ENCODE results near the gene CRYGN. TPM values are rescaled to one million over a fixed set of nuclear protein-coding genes. Genes with fewer than 3 reads are reported as not detected.

CRYGN gene
- polyA plus RNA-seq, 3 donors = not detected

GRCh38 chr7:151431281-151431767 lies 8.6 kb downstream of the CRYGN start:
- 96% methylated on average over 11 of the region's 13 CpGs for WGBS (ENCODE audit: insufficient coverage)
- Mint-ChIP-seq H3K4me1 (peaks cover 21% of the 10 kb centered on the region), H3K9me3 (peaks cover 0 to 4% (median 0%) of the 10 kb centered on the region in 7 donors), H3K36me3 (no peaks in the 10 kb centered on the region), H3K27me3 (ENCODE audit: low read depth in 3 of 3) (peaks cover 0 to 9% (median 4%) of the 10 kb centered on the region in 3 donors), H3K27ac (peak overlapping the region in 1 of 7 donors; percentile 69), H3K4me3 (no peak overlapping the region)
- Histone ChIP-seq H4K20me1 (ENCODE audit: insufficient read depth, low read length) (no peaks in the 10 kb centered on the region), H3K27ac (ENCODE audit: low read depth in 1 of 2, low read length in 2 of 2) (no peak overlapping the region), H3K36me3 (replicated peaks in 1 of 2; ENCODE audit: control insufficient read depth in 1 of 2, insufficient read depth in 2 of 2, low read length in 2 of 2) (no peaks in the 10 kb centered on the region), H3K27me3 (ENCODE audit: control insufficient read depth in 2 of 2, insufficient read depth in 2 of 2, low read length in 2 of 2) (no peaks in the 10 kb centered on the region), H3K79me2 (ENCODE audit: insufficient read depth, low read length) (no peaks in the 10 kb centered on the region), H3K4me3 (replicated peaks in 1 of 3; ENCODE audit: low read depth in 2 of 3, low read length in 3 of 3) (no peak overlapping the region), H3K9ac (ENCODE audit: insufficient read depth, low read length, poor library complexity, severe bottlenecking) (no peak overlapping the region), H3K9me3 (replicated peaks in 1 of 2; ENCODE audit: control insufficient read depth in 1 of 2, insufficient read depth in 1 of 2, low read length in 2 of 2) (no peaks in the 10 kb centered on the region), H3K4me1 (ENCODE audit: control insufficient read depth in 1 of 2, insufficient read depth in 2 of 2, low read length in 2 of 2) (no peaks in the 10 kb centered on the region), H2AFZ (ENCODE audit: insufficient read depth, low read depth, low read length, poor library complexity, severe bottlenecking) (no peak overlapping the region), H3K4me2 (replicated peaks; ENCODE audit: extremely low read depth, low read length, poor library complexity, severe bottlenecking) (no peak overlapping the region)
- DNase-seq = no peak
- TF ChIP-seq, protein P1, sequence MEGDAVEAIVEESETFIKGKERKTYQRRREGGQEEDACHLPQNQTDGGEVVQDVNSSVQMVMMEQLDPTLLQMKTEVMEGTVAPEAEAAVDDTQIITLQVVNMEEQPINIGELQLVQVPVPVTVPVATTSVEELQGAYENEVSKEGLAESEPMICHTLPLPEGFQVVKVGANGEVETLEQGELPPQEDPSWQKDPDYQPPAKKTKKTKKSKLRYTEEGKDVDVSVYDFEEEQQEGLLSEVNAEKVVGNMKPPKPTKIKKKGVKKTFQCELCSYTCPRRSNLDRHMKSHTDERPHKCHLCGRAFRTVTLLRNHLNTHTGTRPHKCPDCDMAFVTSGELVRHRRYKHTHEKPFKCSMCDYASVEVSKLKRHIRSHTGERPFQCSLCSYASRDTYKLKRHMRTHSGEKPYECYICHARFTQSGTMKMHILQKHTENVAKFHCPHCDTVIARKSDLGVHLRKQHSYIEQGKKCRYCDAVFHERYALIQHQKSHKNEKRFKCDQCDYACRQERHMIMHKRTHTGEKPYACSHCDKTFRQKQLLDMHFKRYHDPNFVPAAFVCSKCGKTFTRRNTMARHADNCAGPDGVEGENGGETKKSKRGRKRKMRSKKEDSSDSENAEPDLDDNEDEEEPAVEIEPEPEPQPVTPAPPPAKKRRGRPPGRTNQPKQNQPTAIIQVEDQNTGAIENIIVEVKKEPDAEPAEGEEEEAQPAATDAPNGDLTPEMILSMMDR (IDR thresholded peaks at IDR 0.05) = no peak
- intact Hi-C loops (cut with micrococcal nuclease) = no loop called here

- Histone ChIP-seq H2AFZ (ENCODE audit: insufficient read depth, low read depth, low read length, poor library complexity, severe bottlenecking) (peak overlapping the region; percentile 32), H3K4me2 (replicated peaks; ENCODE audit: extremely low read depth, low read length, poor library complexity, severe bottlenecking) (no peak overlapping the region), H3K9me3 (replicated peaks in 1 of 2; ENCODE audit: control insufficient read depth in 1 of 2, insufficient read depth in 1 of 2, low read length in 2 of 2) (no peaks in the 10 kb centered on the region), H3K4me1 (ENCODE audit: control insufficient read depth in 1 of 2, insufficient read depth in 2 of 2, low read length in 2 of 2) (no peaks in the 10 kb centered on the region), H3K36me3 (replicated peaks in 1 of 2; ENCODE audit: control insufficient read depth in 1 of 2, insufficient read depth in 2 of 2, low read length in 2 of 2) (no peaks in the 10 kb centered on the region), H3K27ac (ENCODE audit: low read depth in 1 of 2, low read length in 2 of 2) (no peak overlapping the region), H3K4me3 (replicated peaks in 1 of 3; ENCODE audit: low read depth in 2 of 3, low read length in 3 of 3) (no peak overlapping the region), H3K9ac (ENCODE audit: insufficient read depth, low read length, poor library complexity, severe bottlenecking) (no peak overlapping the region), H3K27me3 (ENCODE audit: control insufficient read depth in 2 of 2, insufficient read depth in 2 of 2, low read length in 2 of 2) (no peaks in the 10 kb centered on the region), H4K20me1 (ENCODE audit: insufficient read depth, low read length) (no peaks in the 10 kb centered on the region), H3K79me2 (ENCODE audit: insufficient read depth, low read length) (no peaks in the 10 kb centered on the region)
- Mint-ChIP-seq H3K27me3 (ENCODE audit: low read depth in 3 of 3) (peaks cover 0 to 7% (median 4%) of the 10 kb centered on the region in 3 donors), H3K36me3 (no peaks in the 10 kb centered on the region), H3K4me3 (no peak overlapping the region), H3K4me1 (peaks cover 21% of the 10 kb centered on the region), H3K9me3 (peaks cover 0 to 4% (median 0%) of the 10 kb centered on the region in 7 donors), H3K27ac (no peak overlapping the region)
- 99% methylated on average over 7 of the region's 16 CpGs for WGBS (ENCODE audit: insufficient coverage)
- intact Hi-C loops (cut with micrococcal nuclease) = no loop called here
- TF ChIP-seq, protein P1 (IDR thresholded peaks at IDR 0.05) = no peak
- DNase-seq = no peak
Observed at GRCh38 chr7:151430391-151431205, 9.3 kb downstream of the CRYGN start.
